ENCODE results near the gene GRID2.

The GRID2 gene

GRCh38 chr4:92658318-92658717, 354.6 kb downstream of the GRID2 start:
- TF ChIP-seq POLR2A (IDR thresholded peaks at IDR 0.05; ENCODE audit: low read depth, low read length) (no peak), POLR2AphosphoS5 (IDR thresholded peaks at IDR 0.05; ENCODE audit: low read depth, low read length) (no peak), TAF1 (IDR thresholded peaks at IDR 0.05; ENCODE audit: borderline replicate concordance, low read depth, low read length) (no peak)
- FAIRE-seq = no peak
- DNase-seq (ENCODE audit: insufficient read length) = no peak

GRCh38 chr4:92677805-92678204, 374.0 kb downstream of the GRID2 start:
- FAIRE-seq = no peak
- no peak for DNase-seq (ENCODE audit: insufficient read length)
- no peak for TF ChIP-seq POLR2AphosphoS5 (IDR thresholded peaks at IDR 0.05; ENCODE audit: low read depth, low read length)
- no peak for TF ChIP-seq TAF1 (IDR thresholded peaks at IDR 0.05; ENCODE audit: borderline replicate concordance, low read depth, low read length)
- TF ChIP-seq POLR2A (IDR thresholded peaks at IDR 0.05; ENCODE audit: low read depth, low read length) = no peak

GRCh38 chr4:92678292-92678691, 374.5 kb downstream of the GRID2 start:
- no peak for FAIRE-seq

GRCh38 chr4:92679149-92679548, 375.4 kb downstream of the GRID2 start:
- TF ChIP-seq TAF1 (IDR thresholded peaks at IDR 0.05; ENCODE audit: borderline replicate concordance, low read depth, low read length) = no peak
- TF ChIP-seq POLR2A (IDR thresholded peaks at IDR 0.05; ENCODE audit: low read depth, low read length) = no peak
- no peak for TF ChIP-seq POLR2AphosphoS5 (IDR thresholded peaks at IDR 0.05; ENCODE audit: low read depth, low read length)
- DNase-seq (ENCODE audit: insufficient read length) (no peak), FAIRE-seq (no peak)

More at GRCh38 chr4:92678292-92678691, 374.5 kb downstream of the GRID2 start:
- DNase-seq (ENCODE audit: insufficient read length) = no peak
- TF ChIP-seq POLR2A (IDR thresholded peaks at IDR 0.05; ENCODE audit: low read depth, low read length) (no peak), POLR2AphosphoS5 (IDR thresholded peaks at IDR 0.05; ENCODE audit: low read depth, low read length) (no peak), TAF1 (IDR thresholded peaks at IDR 0.05; ENCODE audit: borderline replicate concordance, low read depth, low read length) (no peak)

- FAIRE-seq (no peak), DNase-seq (ENCODE audit: insufficient read length) (no peak)
- TF ChIP-seq TAF1 (IDR thresholded peaks at IDR 0.05; ENCODE audit: borderline replicate concordance, low read depth, low read length) (no peak), POLR2AphosphoS5 (IDR thresholded peaks at IDR 0.05; ENCODE audit: low read depth, low read length) (no peak), POLR2A (IDR thresholded peaks at IDR 0.05; ENCODE audit: low read depth, low read length) (no peak)
These were observed 410.9 kb downstream of the GRID2 start for GRCh38 chr4:92714640-92715039.

- DNase-seq (ENCODE audit: insufficient read length) (no peak), FAIRE-seq (no peak)
- no peak for TF ChIP-seq POLR2AphosphoS5 (IDR thresholded peaks at IDR 0.05; ENCODE audit: low read depth, low read length)
- no peak for TF ChIP-seq TAF1 (IDR thresholded peaks at IDR 0.05; ENCODE audit: borderline replicate concordance, low read depth, low read length)
- no peak for TF ChIP-seq POLR2A (IDR thresholded peaks at IDR 0.05; ENCODE audit: low read depth, low read length)
These were observed 429.5 kb downstream of the GRID2 start for GRCh38 chr4:92733231-92733630.

GRCh38 chr4:92735025-92735665, 431.4 kb downstream of the GRID2 start:
- no peak for TF ChIP-seq TAF1 (IDR thresholded peaks at IDR 0.05; ENCODE audit: borderline replicate concordance, low read depth, low read length)
- TF ChIP-seq POLR2AphosphoS5 (IDR thresholded peaks at IDR 0.05; ENCODE audit: low read depth, low read length) = no peak
- TF ChIP-seq POLR2A (IDR thresholded peaks at IDR 0.05; ENCODE audit: low read depth, low read length) = no peak
- DNase-seq (ENCODE audit: insufficient read length) (no peak), FAIRE-seq (no peak)

GRCh38 chr4:92760433-92760832, 456.7 kb downstream of the GRID2 start:
- no peak for FAIRE-seq

GRCh38 chr4:92776080-92776479, 472.3 kb downstream of the GRID2 start:
- FAIRE-seq = no peak
- no peak for DNase-seq (ENCODE audit: insufficient read length)

More at GRCh38 chr4:92760433-92760832, 456.7 kb downstream of the GRID2 start:
- DNase-seq (ENCODE audit: insufficient read length) = no peak
- TF ChIP-seq POLR2AphosphoS5 (IDR thresholded peaks at IDR 0.05; ENCODE audit: low read depth, low read length) (no peak), TAF1 (IDR thresholded peaks at IDR 0.05; ENCODE audit: borderline replicate concordance, low read depth, low read length) (no peak), POLR2A (IDR thresholded peaks at IDR 0.05; ENCODE audit: low read depth, low read length) (no peak)

GRCh38 chr4:92789741-92790140, 486.0 kb downstream of the GRID2 start:
- FAIRE-seq = no peak
- DNase-seq (ENCODE audit: insufficient read length) = no peak
- no peak for TF ChIP-seq TAF1 (IDR thresholded peaks at IDR 0.05; ENCODE audit: borderline replicate concordance, low read depth, low read length)
- no peak for TF ChIP-seq POLR2AphosphoS5 (IDR thresholded peaks at IDR 0.05; ENCODE audit: low read depth, low read length)
- TF ChIP-seq POLR2A (IDR thresholded peaks at IDR 0.05; ENCODE audit: low read depth, low read length) = no peak

More at GRCh38 chr4:92776080-92776479, 472.3 kb downstream of the GRID2 start:
- TF ChIP-seq POLR2A (IDR thresholded peaks at IDR 0.05; ENCODE audit: low read depth, low read length) (no peak), TAF1 (IDR thresholded peaks at IDR 0.05; ENCODE audit: borderline replicate concordance, low read depth, low read length) (no peak), POLR2AphosphoS5 (IDR thresholded peaks at IDR 0.05; ENCODE audit: low read depth, low read length) (no peak)

- DNase-seq (ENCODE audit: insufficient read length) = no peak
- TF ChIP-seq POLR2A (IDR thresholded peaks at IDR 0.05; ENCODE audit: low read depth, low read length) (no peak), POLR2AphosphoS5 (IDR thresholded peaks at IDR 0.05; ENCODE audit: low read depth, low read length) (no peak), TAF1 (IDR thresholded peaks at IDR 0.05; ENCODE audit: borderline replicate concordance, low read depth, low read length) (no peak)
- FAIRE-seq = no peak
These were observed 488.2 kb downstream of the GRID2 start for GRCh38 chr4:92791871-92792440.

- TF ChIP-seq POLR2A (IDR thresholded peaks at IDR 0.05; ENCODE audit: low read depth, low read length) = no peak
- TF ChIP-seq POLR2AphosphoS5 (IDR thresholded peaks at IDR 0.05; ENCODE audit: low read depth, low read length) = no peak
- TF ChIP-seq TAF1 (IDR thresholded peaks at IDR 0.05; ENCODE audit: borderline replicate concordance, low read depth, low read length) = no peak
These were observed 505.6 kb downstream of the GRID2 start for GRCh38 chr4:92809381-92809780.

More at GRCh38 chr4:92809381-92809780, 505.6 kb downstream of the GRID2 start:
- FAIRE-seq (no peak), DNase-seq (ENCODE audit: insufficient read length) (no peak)
